HCT116 (cell line): Measurements from ENCODE around the gene GRIK1. TPM values are rescaled to one million over a fixed set of nuclear protein-coding genes. Genes with fewer than 3 reads are reported as not detected.

Source experiments
- ATAC-seq: fragments of 200-7000 bp; cut with Tn5 transposase; 2 replicates; pipeline ENCODE4 v1.9.1; 2020; ENCODE audit warnings: mild to moderate bottlenecking, moderate library complexity
- BruUV-seq: library from RNA; stranded (reverse); fragments of 400-500 nt; replicated peaks from 2 replicates; lab custom pipeline; 2021; lab: Mats Ljungman, UMichigan
- CTCF ChIA-PET: fragments of 300-600 bp; sonication (Branson Sonifier 250); formaldehyde crosslinking; loops from one replicate; lab custom pipeline; 2021; ENCODE audit warnings: antibody characterized with exemption; lab: Charles Lee
- POLR2A ChIA-PET: fragments of 300-600, 350-600 bp; sonication (Branson Sonifier 250); formaldehyde crosslinking; loops from one replicate; lab custom pipeline; 2021; ENCODE audit warnings: antibody characterized with exemption; lab: Charles Lee
- RAD21 ChIA-PET, 2 experiments: fragments of 300-600 bp; sonication (Branson Sonifier 250); formaldehyde crosslinking; loops; one replicate each; lab custom pipeline; 2023; ENCODE audit warnings: low total read pairs in 2 of 2; ENCODE audit not compliant: uncharacterized antibody in 2 of 2, unreplicated experiment in 2 of 2, low non-redundant PET in 1 of 2; lab: Charles Lee
- DNase-seq: peaks from one replicate; pipeline ENCODE4 v3.0.0-alpha.2; 2010; ENCODE audit warnings: low read depth, low spot score
- H2AFZ ChIP-seq: fragments of 200-600 bp; shearing (Covaris generic), sonication (generic); 2 replicates; pipeline ENCODE4 v1.6.1; 2017; ENCODE audit warnings: low read depth, mixed run types, mixed read lengths, antibody characterized with exemption, low read length; ENCODE audit not compliant: poor library complexity, severe bottlenecking
- H3K27ac ChIP-seq: 2 replicates; pipeline ENCODE4 v1.5.1; 2012; ENCODE audit warnings: low read depth, low read length
- H3K27me3 ChIP-seq: fragments of 200-600 bp; sonication (generic); 2 replicates; pipeline ENCODE4 v1.6.1; 2016; ENCODE audit warnings: mixed run types, low read length, mixed read lengths; ENCODE audit not compliant: insufficient read depth
- H3K36me3 ChIP-seq, 2 experiments: fragments of 200-500 bp in 1 of 2; fragments of 200-600 bp in 1 of 2; sonication (Bioruptor generic) in 1 of 2; sonication (generic) in 1 of 2; 2 replicates each; pipeline versions ENCODE4 v1.5.1 to v1.6.1; 2014 to 2016; ENCODE audit warnings: low read length in 2 of 2, inconsistent platforms in 1 of 2, mixed read lengths in 1 of 2, mixed run types in 1 of 2; ENCODE audit not compliant: insufficient read depth in 2 of 2, control insufficient read depth in 1 of 2
- H3K4me1 ChIP-seq, 2 experiments: fragments of 200-600 bp in 1 of 2; sonication (generic) in 1 of 2; 2 replicates each; pipeline versions ENCODE4 v1.5.1 to v1.6.1; 2012 to 2017; ENCODE audit warnings: low read length in 2 of 2, inconsistent platforms in 1 of 2, mild to moderate bottlenecking in 1 of 2, mixed read lengths in 1 of 2, mixed run types in 1 of 2, moderate library complexity in 1 of 2; ENCODE audit not compliant: insufficient read depth in 2 of 2, control insufficient read depth in 1 of 2
- H3K4me2 ChIP-seq: fragments of 200-600 bp; sonication (generic); 2 replicates; pipeline ENCODE4 v1.6.1; 2017; ENCODE audit warnings: mixed run types, low read length, mixed read lengths
- H3K4me3 ChIP-seq, 2 experiments: fragments of 200-600 bp in 1 of 2; sonication (generic) in 1 of 2; replicated peaks in 1 of 2; 2 replicates each; pipeline ENCODE4 v1.5.1; 2011 to 2016; ENCODE audit warnings: low read length in 2 of 2, control low read depth in 1 of 2, low read depth in 1 of 2, mild to moderate bottlenecking in 1 of 2, mixed read lengths in 1 of 2, mixed run types in 1 of 2
- H3K79me2 ChIP-seq: fragments of 200-600 bp; sonication (generic); 2 replicates; pipeline ENCODE4 v1.6.1; 2017; ENCODE audit warnings: mild to moderate bottlenecking, mixed run types, low read length, moderate library complexity, mixed read lengths; ENCODE audit not compliant: insufficient read depth
- H3K9ac ChIP-seq: fragments of 200-600 bp; sonication (generic); 2 replicates; pipeline ENCODE4 v1.6.1; 2016; ENCODE audit warnings: low read length, mixed read lengths
- H3K9me2 ChIP-seq: fragments of 200-600 bp; sonication (generic), shearing (Covaris generic); 2 replicates; pipeline ENCODE4 v1.6.1; 2017; ENCODE audit warnings: mixed run types, mild to moderate bottlenecking, moderate library complexity; ENCODE audit not compliant: insufficient read depth
- H3K9me3 ChIP-seq, 2 experiments: fragments of 200-500 bp in 1 of 2; fragments of 200-600 bp in 1 of 2; sonication (Bioruptor generic) in 1 of 2; sonication (generic) in 1 of 2; 2 replicates each; pipeline ENCODE4 v1.6.1; 2014 to 2017; ENCODE audit warnings: low read length in 2 of 2, mixed read lengths in 2 of 2, inconsistent platforms in 1 of 2, low read depth in 1 of 2, mild to moderate bottlenecking in 1 of 2, mixed run types in 1 of 2, moderate library complexity in 1 of 2; ENCODE audit not compliant: control insufficient read depth in 1 of 2, insufficient read depth in 1 of 2
- H4K20me1 ChIP-seq: fragments of 200-600 bp; sonication (generic), shearing (Covaris generic); 2 replicates; pipeline ENCODE4 v1.6.1; 2017; ENCODE audit warnings: mixed run types, mild to moderate bottlenecking, moderate library complexity; ENCODE audit not compliant: insufficient read depth
- ATF3 ChIP-seq: IDR thresholded peaks from 2 replicates; pipeline ENCODE4 v1.6.1; 2012
- CBX3 ChIP-seq: IDR thresholded peaks from 2 replicates; pipeline ENCODE4 v1.6.1; 2012; ENCODE audit warnings: low read depth
- CEBPB ChIP-seq: IDR thresholded peaks from 2 replicates; pipeline ENCODE4 v1.6.1; 2012; ENCODE audit warnings: low read depth
- ELF1 ChIP-seq: IDR thresholded peaks from 2 replicates; pipeline ENCODE4 v1.6.1; 2012; ENCODE audit warnings: low read depth, borderline replicate concordance
- EZH2 ChIP-seq: fragments of 200-600 bp; sonication (generic); IDR thresholded peaks from 2 replicates; pipeline ENCODE4 v1.6.1; 2017; ENCODE audit warnings: antibody characterized with exemption, mixed run types
- EZH2phosphoT487 ChIP-seq: fragments of 200-600 bp; IDR thresholded peaks from 2 replicates; pipeline ENCODE4 v1.6.1; 2018; ENCODE audit warnings: antibody characterized with exemption, borderline replicate concordance
- POLR2A ChIP-seq: IDR thresholded peaks from 2 replicates; pipeline ENCODE4 v1.7.0; 2011; ENCODE audit warnings: borderline replicate concordance; ENCODE audit not compliant: insufficient read depth, insufficient read length; ENCODE audit errors: extremely low read depth
- POLR2AphosphoS5 ChIP-seq: IDR thresholded peaks from 2 replicates; pipeline ENCODE4 v1.6.1; 2011; ENCODE audit warnings: mild to moderate bottlenecking, low read depth, low read length, moderate library complexity
- RAD21 ChIP-seq: IDR thresholded peaks from 2 replicates; pipeline ENCODE4 v1.6.1; 2012; ENCODE audit warnings: low read depth, mild to moderate bottlenecking
- SIN3A ChIP-seq: IDR thresholded peaks from 2 replicates; pipeline ENCODE4 v1.6.1; 2012; ENCODE audit warnings: low read depth
- SP1 ChIP-seq: IDR thresholded peaks from 2 replicates; pipeline ENCODE4 v1.6.1; 2012; ENCODE audit warnings: low read depth
- YY1 ChIP-seq: IDR thresholded peaks from 2 replicates; pipeline ENCODE4 v1.6.1; 2011; ENCODE audit warnings: low read length, low read depth, moderate library complexity, mild to moderate bottlenecking; ENCODE audit not compliant: insufficient replicate concordance; ENCODE audit errors: extremely low read depth
- ZBTB33 ChIP-seq: IDR thresholded peaks from 2 replicates; pipeline ENCODE4 v1.6.1; 2011; ENCODE audit warnings: mild to moderate bottlenecking, low read length, moderate library complexity; ENCODE audit not compliant: insufficient replicate concordance; ENCODE audit errors: extremely low read depth
- intact Hi-C: fragments of 100-400 bp; cut with micrococcal nuclease; formaldehyde crosslinking; loops from 2 replicates; pipeline ENCODE4 v1.10.0; 2022
- total RNA-seq: library from RNA; stranded (reverse); gene quantifications from one replicate; pipeline ENCODE4 v1.2.1, GENCODE V29; 2021; ENCODE audit not compliant: unreplicated experiment
- TF ChIP-seq, protein P1 (sequence below): IDR thresholded peaks from 2 replicates; pipeline ENCODE4 v1.6.1; 2012; ENCODE audit warnings: low read depth
- TF ChIP-seq, protein P2 (sequence below), 3 experiments: fragments of 200-600 bp in 1 of 3; sonication (generic) in 1 of 3; IDR thresholded peaks in 2 of 3; conservative IDR thresholded peaks in 1 of 3; 2 replicates each; pipeline ENCODE4 v1.5.1; 2012 to 2017; ENCODE audit warnings: low read depth in 2 of 3, low read length in 2 of 3, antibody characterized with exemption in 1 of 3, borderline replicate concordance in 1 of 3, control low read depth in 1 of 3, mild to moderate bottlenecking in 1 of 3, mixed read lengths in 1 of 3, mixed run types in 1 of 3, moderate library complexity in 1 of 3; ENCODE audit not compliant: insufficient read depth in 1 of 3

The GRIK1 gene
- total RNA-seq, 1 experiment from 2014 or later = not detected

- TF ChIP-seq ZBTB33 = no peak
- no peak for TF ChIP-seq EZH2
- no peak for TF ChIP-seq RAD21
These were observed 410.7 kb downstream of the GRIK1 start (continued) for GRCh38 chr21:29529139-29529538.

- ChIA-PET POLR2A (no interaction called here), CTCF (no interaction called here), RAD21 (no interaction called here)
- H2AFZ ChIP-seq = no peak overlapping the region
- no peaks in the 10 kb centered on the region for H3K9me2 ChIP-seq
- ATAC-seq (no peak), DNase-seq (no peak)
- H3K4me1 ChIP-seq = no peaks in the 10 kb centered on the region
- no peaks in the 10 kb centered on the region for H3K36me3 ChIP-seq
- no peak overlapping the region for H3K4me2 ChIP-seq
- intact Hi-C loops = no loop called here
- H4K20me1 ChIP-seq = no peaks in the 10 kb centered on the region
- no peaks in the 10 kb centered on the region for H3K79me2 ChIP-seq
- no peaks in the 10 kb centered on the region for H3K27me3 ChIP-seq
- H3K9me3 ChIP-seq = no peaks in the 10 kb centered on the region; a peak in 2 of 4 replicates
- no peak overlapping the region for H3K9ac ChIP-seq
- no peak overlapping the region for H3K27ac ChIP-seq
- no peak overlapping the region for H3K4me3 ChIP-seq
- BruUV-seq = no TSS peak
- TF ChIP-seq ATF3 (no peak), EZH2phosphoT487 (no peak), YY1 (no peak), SP1 (no peak), RAD21 (no peak), CEBPB (no peak), POLR2AphosphoS5 (no peak), ZBTB33 (no peak), EZH2 (no peak), ELF1 (no peak), SIN3A (no peak), POLR2A (no peak), CBX3 (no peak)
- TF ChIP-seq, protein P1, sequence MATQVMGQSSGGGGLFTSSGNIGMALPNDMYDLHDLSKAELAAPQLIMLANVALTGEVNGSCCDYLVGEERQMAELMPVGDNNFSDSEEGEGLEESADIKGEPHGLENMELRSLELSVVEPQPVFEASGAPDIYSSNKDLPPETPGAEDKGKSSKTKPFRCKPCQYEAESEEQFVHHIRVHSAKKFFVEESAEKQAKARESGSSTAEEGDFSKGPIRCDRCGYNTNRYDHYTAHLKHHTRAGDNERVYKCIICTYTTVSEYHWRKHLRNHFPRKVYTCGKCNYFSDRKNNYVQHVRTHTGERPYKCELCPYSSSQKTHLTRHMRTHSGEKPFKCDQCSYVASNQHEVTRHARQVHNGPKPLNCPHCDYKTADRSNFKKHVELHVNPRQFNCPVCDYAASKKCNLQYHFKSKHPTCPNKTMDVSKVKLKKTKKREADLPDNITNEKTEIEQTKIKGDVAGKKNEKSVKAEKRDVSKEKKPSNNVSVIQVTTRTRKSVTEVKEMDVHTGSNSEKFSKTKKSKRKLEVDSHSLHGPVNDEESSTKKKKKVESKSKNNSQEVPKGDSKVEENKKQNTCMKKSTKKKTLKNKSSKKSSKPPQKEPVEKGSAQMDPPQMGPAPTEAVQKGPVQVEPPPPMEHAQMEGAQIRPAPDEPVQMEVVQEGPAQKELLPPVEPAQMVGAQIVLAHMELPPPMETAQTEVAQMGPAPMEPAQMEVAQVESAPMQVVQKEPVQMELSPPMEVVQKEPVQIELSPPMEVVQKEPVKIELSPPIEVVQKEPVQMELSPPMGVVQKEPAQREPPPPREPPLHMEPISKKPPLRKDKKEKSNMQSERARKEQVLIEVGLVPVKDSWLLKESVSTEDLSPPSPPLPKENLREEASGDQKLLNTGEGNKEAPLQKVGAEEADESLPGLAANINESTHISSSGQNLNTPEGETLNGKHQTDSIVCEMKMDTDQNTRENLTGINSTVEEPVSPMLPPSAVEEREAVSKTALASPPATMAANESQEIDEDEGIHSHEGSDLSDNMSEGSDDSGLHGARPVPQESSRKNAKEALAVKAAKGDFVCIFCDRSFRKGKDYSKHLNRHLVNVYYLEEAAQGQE = no peak
- TF ChIP-seq, protein P2, sequence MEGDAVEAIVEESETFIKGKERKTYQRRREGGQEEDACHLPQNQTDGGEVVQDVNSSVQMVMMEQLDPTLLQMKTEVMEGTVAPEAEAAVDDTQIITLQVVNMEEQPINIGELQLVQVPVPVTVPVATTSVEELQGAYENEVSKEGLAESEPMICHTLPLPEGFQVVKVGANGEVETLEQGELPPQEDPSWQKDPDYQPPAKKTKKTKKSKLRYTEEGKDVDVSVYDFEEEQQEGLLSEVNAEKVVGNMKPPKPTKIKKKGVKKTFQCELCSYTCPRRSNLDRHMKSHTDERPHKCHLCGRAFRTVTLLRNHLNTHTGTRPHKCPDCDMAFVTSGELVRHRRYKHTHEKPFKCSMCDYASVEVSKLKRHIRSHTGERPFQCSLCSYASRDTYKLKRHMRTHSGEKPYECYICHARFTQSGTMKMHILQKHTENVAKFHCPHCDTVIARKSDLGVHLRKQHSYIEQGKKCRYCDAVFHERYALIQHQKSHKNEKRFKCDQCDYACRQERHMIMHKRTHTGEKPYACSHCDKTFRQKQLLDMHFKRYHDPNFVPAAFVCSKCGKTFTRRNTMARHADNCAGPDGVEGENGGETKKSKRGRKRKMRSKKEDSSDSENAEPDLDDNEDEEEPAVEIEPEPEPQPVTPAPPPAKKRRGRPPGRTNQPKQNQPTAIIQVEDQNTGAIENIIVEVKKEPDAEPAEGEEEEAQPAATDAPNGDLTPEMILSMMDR (IDR thresholded peaks at IDR 0.05 in 2 of 3, conservative IDR thresholded peaks at IDR 0.05 in 1 of 3; ENCODE audit: borderline replicate concordance in 1 of 3, insufficient read depth in 1 of 3, low read depth in 2 of 3, low read length in 2 of 3) = no peak
These were observed 413.3 kb downstream of the GRIK1 start for GRCh38 chr21:29526545-29526944.
